Measurements from ENCODE around the gene ZNF518B. TPM values are rescaled to one million over a fixed set of nuclear protein-coding genes. Genes with fewer than 3 reads are reported as not detected.

Gene ZNF518B
- total and polyA plus RNA-seq, 9 of the 15 experiments (the other 6 are each of a cell fraction or from before 2014, with no cell fraction given) = 13.1 to 48.9 (median 37.5) TPM

DNA sequence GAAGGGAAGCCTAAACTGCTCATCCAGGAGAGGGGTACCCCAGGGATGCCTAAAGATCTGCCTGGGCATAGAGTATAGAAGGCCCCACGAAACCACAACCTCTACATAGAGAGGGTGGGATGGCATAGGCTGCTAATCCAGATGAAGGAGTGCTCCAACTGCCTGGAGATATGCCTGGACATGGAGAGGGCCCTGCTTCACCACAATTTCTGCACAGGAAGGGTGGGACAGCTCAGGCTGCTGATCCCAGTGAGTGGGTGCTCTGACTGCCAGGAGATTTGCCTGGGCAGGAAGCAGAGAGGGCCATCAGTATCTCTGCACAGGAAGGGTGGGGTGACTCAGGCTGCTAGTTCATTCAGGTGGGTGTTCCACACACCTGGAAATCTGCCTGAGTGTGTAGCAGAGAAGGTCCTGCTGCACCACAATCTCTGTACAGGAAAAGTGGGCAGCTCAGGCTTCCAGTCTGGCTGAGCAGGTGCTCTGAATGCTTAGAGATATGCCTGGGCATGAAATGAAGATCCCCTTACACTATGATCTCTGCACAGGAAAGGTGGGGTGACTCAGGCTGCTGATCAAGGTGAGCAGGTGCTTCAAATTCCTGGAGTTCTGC lies 61.1 kb downstream of the ZNF518B start (continued):
- TF ChIP-seq ZNF609 (CRISPR knock-in tag; IDR thresholded peaks at IDR 0.05; ENCODE audit: borderline replicate concordance) (no peak), MYC (IDR thresholded peaks at IDR 0.05; ENCODE audit: low read depth, low read length) (no peak), MYC (CRISPR knock-in tag; IDR thresholded peaks at IDR 0.05; ENCODE audit: borderline replicate concordance, low read depth) (no peak), ESRRA (IDR thresholded peaks at IDR 0.05; ENCODE audit: borderline replicate concordance, low read depth) (no peak), DACH1 (IDR thresholded peaks at IDR 0.05; ENCODE audit: partially characterized antibody) (no peak), RB1 (IDR thresholded peaks at IDR 0.05; ENCODE audit: low read depth) (no peak), NFIX (CRISPR knock-in tag; IDR thresholded peaks at IDR 0.05; ENCODE audit: low read depth) (no peak), PRPF4 (IDR thresholded peaks at IDR 0.05; ENCODE audit: insufficient read depth, low read depth, low read length, poor library complexity, severe bottlenecking) (no peak), EHMT2 (IDR thresholded peaks at IDR 0.05) (no peak)
- TF ChIP-seq, protein P1, sequence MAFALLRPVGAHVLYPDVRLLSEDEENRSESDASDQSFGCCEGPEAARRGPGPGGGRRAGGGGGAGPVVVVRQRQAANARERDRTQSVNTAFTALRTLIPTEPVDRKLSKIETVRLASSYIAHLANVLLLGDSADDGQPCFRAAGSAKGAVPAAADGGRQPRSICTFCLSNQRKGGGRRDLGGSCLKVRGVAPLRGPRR (CRISPR knock-in tag; IDR thresholded peaks at IDR 0.05) = no peak

Other genes starting within 250 kb of the ZNF518B start
- not detected in 2 replicates for gene CLNK, start 227.3 kb upstream of the ZNF518B start, total RNA-seq (2014; rRNA removed)
- not detected in 2 replicates for gene CLNK, start 227.3 kb upstream of the ZNF518B start, total RNA-seq (2014; rRNA removed; fragmentation: Illumina TruSeq; extraction: Trizol)
- gene CLNK, start 227.3 kb upstream of the ZNF518B start, total RNA-seq (2015; rRNA removed; fragmentation: Illumina TruSeq; extraction: Trizol) = not detected in 2 replicates
- gene CLNK, start 227.3 kb upstream of the ZNF518B start, total RNA-seq (2021) = not detected in 2 replicates
- gene CLNK, start 227.3 kb upstream of the ZNF518B start, polyA plus RNA-seq (2011; rRNA removed) = not detected in 2 replicates
- not detected in 2 replicates for gene CLNK, start 227.3 kb upstream of the ZNF518B start, polyA plus RNA-seq (2014; fragmentation: Illumina TruSeq; extraction: Trizol)
- not detected for gene CLNK, start 227.3 kb upstream of the ZNF518B start, polyA plus RNA-seq (2014; fragmentation: Nextera tagmentation; extraction: Ambion mirVana)
- gene CLNK, start 227.3 kb upstream of the ZNF518B start, polyA plus RNA-seq (2014; rRNA removed) = not detected in 2 replicates

Data from K562 (cell line).